Right lobe of liver (tissue), 4 donors: ENCODE data around the gene CAP1.

Experiments used
- POLR2A ChIP-seq: fragments of 450-650 bp; IDR thresholded peaks from one replicate; pipeline ENCODE4 v1.6.1; 2017; ENCODE audit warnings: antibody characterized with exemption, mild to moderate bottlenecking
- TF ChIP-seq, protein P1 (sequence below), 4 donors: fragments of 200-600 bp in 3 of 4; fragments of 450-650 bp in 1 of 4; IDR thresholded peaks; one replicate each; pipeline versions ENCODE4 v1.5.1 to v1.8.0; 2016 to 2022; ENCODE audit warnings: antibody characterized with exemption in 4 of 4, mild to moderate bottlenecking in 2 of 4
- donor health status: DM: no; HTN: no; CAD: no.
- donor health status: DM: no; HTN: no; CAD: no.
- donor health status: DM: no; HTN: yes; CAD: no.

DNA sequence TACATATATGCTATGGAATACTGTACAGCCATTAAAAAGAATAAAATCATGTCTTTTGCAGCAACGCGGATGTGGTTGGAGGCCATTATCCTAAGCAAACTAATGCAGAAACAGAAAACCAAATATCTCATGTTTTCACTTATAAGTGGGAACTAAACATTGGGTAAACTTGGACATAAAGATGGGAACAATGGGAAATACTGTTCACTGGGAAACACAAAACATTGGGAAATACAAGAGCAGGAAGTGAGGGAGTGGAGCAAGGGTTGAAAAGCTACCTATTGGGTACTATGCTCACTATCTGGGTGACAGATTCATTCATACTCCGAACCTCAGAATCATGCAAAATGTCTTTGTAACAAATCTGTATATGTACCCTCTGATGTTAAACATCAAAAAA lies 73.9 kb downstream of the CAP1 start:
- TF ChIP-seq, protein P1, sequence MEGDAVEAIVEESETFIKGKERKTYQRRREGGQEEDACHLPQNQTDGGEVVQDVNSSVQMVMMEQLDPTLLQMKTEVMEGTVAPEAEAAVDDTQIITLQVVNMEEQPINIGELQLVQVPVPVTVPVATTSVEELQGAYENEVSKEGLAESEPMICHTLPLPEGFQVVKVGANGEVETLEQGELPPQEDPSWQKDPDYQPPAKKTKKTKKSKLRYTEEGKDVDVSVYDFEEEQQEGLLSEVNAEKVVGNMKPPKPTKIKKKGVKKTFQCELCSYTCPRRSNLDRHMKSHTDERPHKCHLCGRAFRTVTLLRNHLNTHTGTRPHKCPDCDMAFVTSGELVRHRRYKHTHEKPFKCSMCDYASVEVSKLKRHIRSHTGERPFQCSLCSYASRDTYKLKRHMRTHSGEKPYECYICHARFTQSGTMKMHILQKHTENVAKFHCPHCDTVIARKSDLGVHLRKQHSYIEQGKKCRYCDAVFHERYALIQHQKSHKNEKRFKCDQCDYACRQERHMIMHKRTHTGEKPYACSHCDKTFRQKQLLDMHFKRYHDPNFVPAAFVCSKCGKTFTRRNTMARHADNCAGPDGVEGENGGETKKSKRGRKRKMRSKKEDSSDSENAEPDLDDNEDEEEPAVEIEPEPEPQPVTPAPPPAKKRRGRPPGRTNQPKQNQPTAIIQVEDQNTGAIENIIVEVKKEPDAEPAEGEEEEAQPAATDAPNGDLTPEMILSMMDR (IDR thresholded peaks at IDR 0.05), result no peak
- no peak for TF ChIP-seq POLR2A
